K562 (cell line): ENCODE results near the gene DOK4. TPM values are rescaled to one million over a fixed set of nuclear protein-coding genes. Genes with fewer than 3 reads are reported as not detected.
A peak's percentile ranks its signal among the peaks of the same experiment; 100 is the strongest.

Source experiments
- ATAC-seq: fragments of 200-7000 bp; cut with Tn5 transposase; 3 replicates; pipeline ENCODE4 v1.9.1; 2020; ENCODE audit warnings: moderate library complexity
- BruUV-seq: library from RNA; stranded (reverse); fragments of 400-500 nt; replicated peaks from 2 replicates; lab custom pipeline; 2021; lab: Mats Ljungman, UMichigan
- CTCF ChIA-PET: fragments of 300-600 bp; formaldehyde crosslinking; extraction: SDS; loops from one replicate; lab custom pipeline; 2021; ENCODE audit warnings: low intra/inter-chr PET ratio; lab: Yijun Ruan, JAX
- POLR2A ChIA-PET: fragments of 300-600, 350-650 bp; sonication (Branson Sonifier 250); formaldehyde crosslinking; extraction: SDS; loops from one replicate; lab custom pipeline; 2021; ENCODE audit warnings: antibody characterized with exemption, inconsistent platforms; lab: Yijun Ruan, JAX
- DNase-seq, 4 experiments: peaks; one replicate each; pipeline versions ENCODE4 v3.0.0 to v3.0.0-alpha.2; 2011 to 2018; ENCODE audit warnings: low spot score in 3 of 4, mixed read lengths in 3 of 4; ENCODE audit errors: extremely low read depth in 1 of 4
- FAIRE-seq: peaks from 2 replicates; lab custom pipeline; 2011; peaks lifted over from hg19 to GRCh38; lab: Jason Lieb, UNC
- H2AFZ ChIP-seq: 2 replicates; pipeline ENCODE4 v1.6.0; 2011; ENCODE audit warnings: low read depth, low read length, control low read depth, inconsistent platforms
- H3K27ac ChIP-seq: fragments of 200-600 bp; 3 replicates; pipeline ENCODE4 v1.8.0; 2011; ENCODE audit warnings: low read depth, mild to moderate bottlenecking, control low read depth, inconsistent platforms, low read length, moderate library complexity, mixed read lengths; ENCODE audit errors: extremely low read depth
- H3K27me3 ChIP-seq, 2 experiments: fragments of 300-600 bp in 1 of 2; 2 replicates in 1 of 2; 3 replicates in 1 of 2; pipeline versions ENCODE4 v1.6.0 to v1.8.0; 2011; ENCODE audit warnings: inconsistent platforms in 2 of 2, low read length in 2 of 2, mild to moderate bottlenecking in 1 of 2, mixed read lengths in 1 of 2, moderate library complexity in 1 of 2; ENCODE audit not compliant: control insufficient read depth in 2 of 2, insufficient read depth in 2 of 2
- H3K36me3 ChIP-seq: fragments of 300-600 bp; 3 replicates; pipeline ENCODE4 v1.8.0; 2011; ENCODE audit warnings: mild to moderate bottlenecking, low read length, inconsistent platforms; ENCODE audit not compliant: control insufficient read depth, insufficient read depth
- H3K4me1 ChIP-seq, 2 experiments: fragments of 200-600 bp in 1 of 2; replicated peaks in 1 of 2; 2 replicates in 1 of 2; 3 replicates in 1 of 2; pipeline versions ENCODE4 v1.5.1 to v1.8.0; 2011; ENCODE audit warnings: inconsistent platforms in 2 of 2, low read length in 2 of 2, mild to moderate bottlenecking in 1 of 2, mixed read lengths in 1 of 2, moderate library complexity in 1 of 2; ENCODE audit not compliant: control insufficient read depth in 2 of 2, insufficient read depth in 2 of 2
- H3K4me2 ChIP-seq: 2 replicates; pipeline ENCODE4 v1.6.1; 2011; ENCODE audit warnings: low read length, control low read depth, inconsistent platforms, mixed read lengths; ENCODE audit not compliant: insufficient read depth
- H3K4me3 ChIP-seq: fragments of 200-600 bp; sonication (generic), shearing (Covaris generic); 2 replicates; pipeline ENCODE4 v1.5.1; 2016; ENCODE audit warnings: control low read depth, inconsistent platforms
- H3K79me2 ChIP-seq: fragments of 200-600 bp; 3 replicates; pipeline ENCODE4 v1.8.0; 2011; ENCODE audit warnings: low read length, inconsistent platforms; ENCODE audit not compliant: control insufficient read depth, insufficient read depth
- H3K9ac ChIP-seq, 2 experiments: 2 replicates each; pipeline versions ENCODE4 v1.6.0 to v1.6.1; 2011; ENCODE audit warnings: low read depth in 2 of 2, low read length in 2 of 2, control low read depth in 1 of 2, inconsistent platforms in 1 of 2, mild to moderate bottlenecking in 1 of 2, mixed read lengths in 1 of 2; ENCODE audit not compliant: insufficient read depth in 1 of 2
- H3K9me1 ChIP-seq: one replicate; pipeline ENCODE4 v1.6.0; 2011; ENCODE audit warnings: inconsistent platforms, mild to moderate bottlenecking, low read length, moderate library complexity; ENCODE audit not compliant: control insufficient read depth, insufficient read depth
- H3K9me3 ChIP-seq: replicated peaks from 2 replicates; pipeline ENCODE4 v1.5.1; 2011; ENCODE audit warnings: low read depth, low read length, inconsistent platforms; ENCODE audit not compliant: control insufficient read depth, insufficient read depth
- H4K20me1 ChIP-seq: replicated peaks from 2 replicates; pipeline ENCODE4 v1.6.1; 2011; ENCODE audit warnings: low read length, inconsistent platforms, mixed read lengths; ENCODE audit not compliant: control insufficient read depth, insufficient read depth
- ARID3A ChIP-seq: IDR thresholded peaks from 2 replicates; pipeline ENCODE4 v1.6.1; 2012; ENCODE audit warnings: low read depth, low read length, improper control_type of control experiment, borderline replicate concordance
- BCOR ChIP-seq: fragments of 450-650 bp; IDR thresholded peaks from 2 replicates; pipeline ENCODE4 v1.6.1; 2016
- GATAD2B ChIP-seq: fragments of 450-650 bp; IDR thresholded peaks from 2 replicates; pipeline ENCODE4 v1.6.1; 2017; ENCODE audit warnings: mild to moderate bottlenecking, borderline replicate concordance
- GTF2B ChIP-seq: IDR thresholded peaks from 2 replicates; pipeline ENCODE4 v1.6.1; 2011; ENCODE audit not compliant: insufficient read length; ENCODE audit errors: extremely low read depth
- HNRNPK ChIP-seq: fragments of 200-400 bp; formaldehyde crosslinking; IDR thresholded peaks from one replicate; pipeline ENCODE4 v1.6.1; 2018; ENCODE audit warnings: mild to moderate bottlenecking, low read depth, low read length; ENCODE audit not compliant: poor library complexity, severe bottlenecking
- HOMEZ ChIP-seq: fragments of 250-450 bp; sonication (Bioruptor Pico); IDR thresholded peaks from 2 replicates; pipeline ENCODE4 v1.4.0; 2020; ENCODE audit warnings: mild to moderate bottlenecking, moderate library complexity
- NUFIP1 ChIP-seq: fragments of 450-650 bp; IDR thresholded peaks from 2 replicates; pipeline ENCODE4 v1.6.1; 2018; ENCODE audit not compliant: partially characterized antibody
- PHTF2 ChIP-seq: fragments of 250-450 bp; sonication (Bioruptor Pico); IDR thresholded peaks from 2 replicates; pipeline ENCODE4 v1.5.0; 2021; ENCODE audit warnings: mild to moderate bottlenecking
- RBM25 ChIP-seq: fragments of 200-400 bp; formaldehyde crosslinking; IDR thresholded peaks from 2 replicates; pipeline ENCODE4 v1.6.1; 2018; ENCODE audit warnings: low read length, low read depth, moderate library complexity; ENCODE audit not compliant: severe bottlenecking
- SMARCA4 ChIP-seq: fragments of 450-650 bp; IDR thresholded peaks from 2 replicates; pipeline ENCODE4 v1.6.1; 2016
- ZNF3 ChIP-seq: fragments of 250-450 bp; sonication (Bioruptor Pico); IDR thresholded peaks from 2 replicates; pipeline ENCODE4 v1.5.0; 2021; ENCODE audit warnings: mild to moderate bottlenecking, moderate library complexity
- WGBS: fragments of 100-300 bp; shearing (Covaris generic); methylation state at CpG from one replicate; pipeline ENCODE4 v1.1.6; 2016; ENCODE audit warnings: low coverage, mixed read lengths; ENCODE audit not compliant: insufficient coverage; ENCODE audit errors: missing lambda C conversion rate; 5-methylcytosine and 5-hydroxymethylcytosine counted together
- in situ Hi-C: fragments of 300-500 bp; cut with MboI; formaldehyde crosslinking; loops from 4 replicates; pipeline ENCODE4 v1.15.0; 2018; ENCODE audit warnings: inconsistent platforms, mixed read lengths
- intact Hi-C: fragments of 100-400 bp; cut with micrococcal nuclease; formaldehyde crosslinking; loops from 2 replicates; pipeline ENCODE4 v1.14.2; 2022
- polyA plus RNA-seq, 8 experiments: library from polyadenylated mRNA; depleted of rRNA in 4 of 8; stranded (reverse) in 5 of 8; unstranded in 3 of 8; fragments of >200 nt; fragmentation: Nextera tagmentation in 2 of 8; fragmentation: Illumina TruSeq in 1 of 8; extraction: Ambion mirVana in 2 of 8; extraction: Trizol in 1 of 8; gene quantifications; 2 replicates each; pipeline versions ENCODE4 v1.2.1 to v1.2.3, GENCODE V29; 2011 to 2014; ENCODE audit warnings: inconsistent platforms in 1 of 8, missing spikeins in 1 of 8
- total RNA-seq, 7 experiments: library from RNA; depleted of rRNA in 6 of 7; stranded (reverse); fragments of >200 nt in 6 of 7; fragmentation: Illumina TruSeq in 2 of 7; extraction: Trizol in 2 of 7; gene quantifications; 2 replicates each; pipeline versions ENCODE4 v1.2.1 to v1.2.3, GENCODE V29; 2011 to 2021; ENCODE audit warnings: low replicate concordance in 1 of 7

Gene DOK4
- total and polyA plus RNA-seq, 9 of the 15 experiments (the other 6 are each of a cell fraction or from before 2014, with no cell fraction given): 0.10 to 14.4 (median 8.3) TPM

GRCh38 chr16:57516773-57517172 lies 30.5 kb upstream of the DOK4 start:
- in situ Hi-C loops: loop anchor here (5.0 kb wide), 3 partner anchors 39 to 214 kb away; no protein-coding TSS in a partner anchor
- Histone ChIP-seq H4K20me1 (no peaks in the 10 kb centered on the region), H3K27me3 (no peaks in the 10 kb centered on the region), H3K4me3 (no peak overlapping the region), H3K79me2 (no peaks in the 10 kb centered on the region), H3K4me1 (peaks cover 0 to 19% of the 10 kb centered on the region in 2 experiments; a peak in 2 of 5 replicates), H3K9me1 (peaks cover 2% of the 10 kb centered on the region), H3K27ac (no peak overlapping the region), H3K9me3 (no peaks in the 10 kb centered on the region), H3K36me3 (no peaks in the 10 kb centered on the region), H3K4me2 (no peak overlapping the region), H2AFZ (no peak overlapping the region), H3K9ac (no peak overlapping the region)
- FAIRE-seq (no peak), ATAC-seq (no peak), DNase-seq (no peak)
- BruUV-seq: no TSS peak
- TF ChIP-seq BCOR: 0 out of 2 replicates have a peak, but pooled peaks have one; percentile 12
- no peak for TF ChIP-seq PHTF2 (CRISPR knock-in tag)
- TF ChIP-seq RBM25: peak; percentile 74
- WGBS: 61% methylated on average over 3 of the region's 3 CpGs
- CTCF ChIA-PET: interaction anchor here (0.7 kb wide), 1 partner anchor 16 kb away, joined by 3 read pairs; no protein-coding TSS in a partner anchor
- POLR2A ChIA-PET: interaction anchor here (0.7 to 1.1 kb wide), 6 partner anchors 9 to 111 kb away, joined by 3 to 4 read pairs (median 3); no protein-coding TSS in a partner anchor
- intact Hi-C loops: loop anchor here (10.0 kb wide), 1 partner anchor 432 kb away; no protein-coding TSS in a partner anchor

GRCh38 chr16:57516176-57516725 lies 30.0 kb upstream of the DOK4 start:
- FAIRE-seq: no peak
- in situ Hi-C loops (loop anchor here (5.0 kb wide), 3 partner anchors 39 to 214 kb away; no protein-coding TSS in a partner anchor), intact Hi-C loops (loop anchor here (10.0 kb wide), 1 partner anchor 431 kb away; no protein-coding TSS in a partner anchor)
- Histone ChIP-seq H3K9me1 (peaks cover 2% of the 10 kb centered on the region), H3K79me2 (no peaks in the 10 kb centered on the region), H3K27me3 (no peaks in the 10 kb centered on the region), H2AFZ (no peak overlapping the region), H3K4me1 (peaks cover 0 to 19% of the 10 kb centered on the region in 2 experiments; a peak in 2 of 5 replicates), H3K4me3 (no peak overlapping the region), H3K9ac (no peak overlapping the region; a peak in 1 of 4 replicates), H3K27ac (no peak overlapping the region), H3K36me3 (no peaks in the 10 kb centered on the region), H3K4me2 (no peak overlapping the region), H3K9me3 (no peaks in the 10 kb centered on the region), H4K20me1 (no peaks in the 10 kb centered on the region)
- ATAC-seq: no peak
- 26% methylated on average over 10 of the region's 10 CpGs for WGBS
- POLR2A ChIA-PET: interaction anchor here (0.7 to 1.1 kb wide), 5 partner anchors 9 to 111 kb away, joined by 3 read pairs; no protein-coding TSS in a partner anchor
- BruUV-seq: no TSS peak
- DNase-seq: no peak
- CTCF ChIA-PET: no interaction called here
- TF ChIP-seq SMARCA4 (no peak), GTF2B (no peak), HNRNPK (no peak), NUFIP1 (no peak), GATAD2B (no peak), HOMEZ (no peak), ARID3A (no peak), ZNF3 (CRISPR knock-in tag) (no peak)
